ENCODE results near the gene TTC7B.

- no peak for TF ChIP-seq POLR2A (IDR thresholded peaks at IDR 0.05; ENCODE audit: low read depth, low read length)
- TF ChIP-seq POLR2AphosphoS5 (IDR thresholded peaks at IDR 0.05; ENCODE audit: low read depth, low read length): no peak
- no peak for TF ChIP-seq TAF1 (IDR thresholded peaks at IDR 0.05; ENCODE audit: borderline replicate concordance, low read depth, low read length)
These were observed 236.4 kb downstream of the TTC7B start for GRCh38 chr14:90579816-90580215.
